Mucosa of rectum (tissue), 2 donors: Measurements from ENCODE around the gene SRPRA.
"Not testable (repeated sequence)": the region's sequence is repeated elsewhere in the genome, so short reads cannot be mapped to it uniquely, and the experiment has no call there.

Experiments used
- H3K27ac ChIP-seq, 2 donors: one replicate each; pipeline ENCODE4 v1.7.0; 2013; ENCODE audit warnings: inconsistent platforms in 2 of 2, low read depth in 2 of 2, low read length in 2 of 2
- H3K27me3 ChIP-seq, 2 donors: one replicate each; pipeline ENCODE4 v1.7.0; 2013; ENCODE audit warnings: low read length in 2 of 2; ENCODE audit not compliant: control insufficient read depth in 2 of 2, insufficient read depth in 2 of 2
- H3K36me3 ChIP-seq, 2 donors: one replicate each; pipeline ENCODE4 v1.7.0; 2013; ENCODE audit warnings: low read length in 2 of 2; ENCODE audit not compliant: control insufficient read depth in 2 of 2, insufficient read depth in 2 of 2
- H3K4me1 ChIP-seq, 2 donors: one replicate each; pipeline ENCODE4 v1.7.0; 2013; ENCODE audit warnings: low read length in 2 of 2, mild to moderate bottlenecking in 1 of 2; ENCODE audit not compliant: control insufficient read depth in 2 of 2, insufficient read depth in 2 of 2
- H3K4me3 ChIP-seq, 2 donors: one replicate each; pipeline ENCODE4 v1.7.0; 2013; ENCODE audit warnings: low read length in 2 of 2
- H3K9ac ChIP-seq, 2 donors: one replicate each; pipeline ENCODE4 v1.7.0; 2013; ENCODE audit warnings: low read length in 2 of 2, low read depth in 1 of 2, mild to moderate bottlenecking in 1 of 2
- H3K9me3 ChIP-seq, 2 donors: one replicate each; pipeline ENCODE4 v1.7.0; 2013; ENCODE audit warnings: low read length in 2 of 2; ENCODE audit not compliant: control insufficient read depth in 2 of 2
- donor health status: healthy.
- donor health status: Normal muscosa, but diverticular disease.

The SRPRA gene

GRCh38 chr11:126265811-126266210 is 2.9 kb downstream of the SRPRA start:
- H3K36me3 ChIP-seq = peaks cover 58 to 63% of the 10 kb centered on the region in 2 donors
- H3K27ac ChIP-seq = no peak overlapping the region
- H3K27me3 ChIP-seq = no peaks in the 10 kb centered on the region
- H3K4me1 ChIP-seq = peaks cover 10 to 16% of the 10 kb centered on the region in 2 donors
- no peak overlapping the region for H3K4me3 ChIP-seq
- no peaks in the 10 kb centered on the region for H3K9me3 ChIP-seq
- no peak overlapping the region for H3K9ac ChIP-seq

DNA sequence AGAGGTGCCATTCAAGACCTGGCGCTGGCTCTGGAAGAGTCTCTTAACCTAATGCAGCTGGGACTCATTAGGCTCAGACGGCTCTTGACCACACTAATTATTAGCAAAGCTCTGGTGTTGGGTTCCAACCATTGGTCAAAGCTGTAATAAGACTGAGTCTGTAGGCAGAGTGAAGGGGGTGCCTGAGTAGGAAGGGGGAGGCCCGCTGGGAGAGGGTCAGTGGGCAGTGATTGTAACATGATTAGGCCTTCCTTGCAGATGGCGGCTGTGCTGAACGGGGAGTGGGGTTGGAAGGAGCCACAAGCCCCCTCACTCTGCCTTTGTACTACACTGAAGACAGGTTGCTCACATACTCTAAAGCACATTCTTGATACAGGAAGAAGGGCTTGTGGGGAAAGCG is 5.2 kb downstream of the SRPRA start:
- Histone ChIP-seq H3K27ac (no peak overlapping the region), H3K9ac (no peak overlapping the region), H3K36me3 (peaks cover 64% of the 10 kb centered on the region in 2 donors), H3K27me3 (no peaks in the 10 kb centered on the region), H3K4me1 (peaks cover 6 to 9% of the 10 kb centered on the region in 2 donors), H3K4me3 (no peak overlapping the region), H3K9me3 (no peaks in the 10 kb centered on the region)

DNA sequence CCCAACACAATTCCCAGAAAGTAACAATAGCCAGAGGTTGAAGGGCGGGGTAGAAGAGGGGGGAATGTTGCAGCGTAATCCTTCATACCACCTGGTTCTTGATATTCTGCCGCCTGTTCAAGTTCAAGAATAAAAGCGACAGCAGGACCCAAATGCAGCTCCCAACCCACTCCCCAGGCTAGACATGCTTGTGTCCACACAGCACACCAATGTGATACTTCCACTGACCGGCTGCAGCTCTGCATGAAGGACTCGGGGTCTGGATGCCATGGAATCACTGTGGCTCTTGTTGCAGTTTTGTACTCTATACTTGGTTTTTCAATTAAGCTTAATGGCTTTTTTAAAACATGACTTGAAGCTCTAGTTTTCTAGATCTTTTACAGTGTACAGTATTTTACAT is 6.5 kb downstream of the SRPRA start:
- peaks cover 69 to 72% of the 10 kb centered on the region in 2 donors for H3K36me3 ChIP-seq
- H3K4me1 ChIP-seq = peaks cover 0 to 1% of the 10 kb centered on the region in 2 donors
- no peak overlapping the region for H3K4me3 ChIP-seq
- H3K27me3 ChIP-seq = no peaks in the 10 kb centered on the region
- H3K9me3 ChIP-seq = no peaks in the 10 kb centered on the region
- H3K27ac ChIP-seq = no peak overlapping the region
- no peak overlapping the region for H3K9ac ChIP-seq

GRCh38 chr11:126257764-126258163 is 10.9 kb downstream of the SRPRA start:
- Histone ChIP-seq H3K27me3 (no peaks in the 10 kb centered on the region), H3K9me3 (no peaks in the 10 kb centered on the region), H3K27ac (no peak overlapping the region), H3K9ac (no peak overlapping the region), H3K4me1 (no peaks in the 10 kb centered on the region), H3K36me3 (peaks cover 48 to 57% of the 10 kb centered on the region in 2 donors), H3K4me3 (no peak overlapping the region)

- no peaks in the 10 kb centered on the region for H3K4me1 ChIP-seq
- no peaks in the 10 kb centered on the region for H3K9me3 ChIP-seq
- no peaks in the 10 kb centered on the region for H3K27me3 ChIP-seq
- peaks cover 44 to 53% of the 10 kb centered on the region in 2 donors for H3K36me3 ChIP-seq
- no peak overlapping the region for H3K4me3 ChIP-seq
- H3K9ac ChIP-seq = no peak overlapping the region
- H3K27ac ChIP-seq = no peak overlapping the region
These were observed 11.6 kb downstream of the SRPRA start for GRCh38 chr11:126257144-126257543.

DNA sequence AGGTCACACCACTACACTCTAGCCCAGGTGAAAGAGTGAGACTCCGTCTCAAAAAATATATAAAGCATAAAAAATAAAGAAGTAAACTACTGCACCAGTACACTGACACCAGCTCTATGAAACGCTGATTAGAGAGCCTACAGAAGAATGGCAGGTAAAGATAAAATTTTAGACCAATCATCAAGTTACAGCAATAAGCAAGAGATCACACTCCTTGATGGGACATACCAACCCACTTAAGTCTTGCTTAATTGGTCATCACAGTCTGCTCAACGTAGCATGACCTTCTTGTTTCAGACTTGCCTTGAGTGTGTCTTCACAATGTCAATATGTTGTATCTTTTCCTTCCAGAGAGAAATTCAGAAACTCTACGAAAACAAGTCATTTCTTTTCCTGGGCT is 12.5 kb downstream of the SRPRA start:
- Histone ChIP-seq H3K27ac (no peak overlapping the region), H3K4me1 (no peaks in the 10 kb centered on the region), H3K27me3 (no peaks in the 10 kb centered on the region), H3K9ac (no peak overlapping the region), H3K36me3 (peaks cover 41 to 49% of the 10 kb centered on the region in 2 donors), H3K4me3 (no peak overlapping the region), H3K9me3 (no peaks in the 10 kb centered on the region)

DNA sequence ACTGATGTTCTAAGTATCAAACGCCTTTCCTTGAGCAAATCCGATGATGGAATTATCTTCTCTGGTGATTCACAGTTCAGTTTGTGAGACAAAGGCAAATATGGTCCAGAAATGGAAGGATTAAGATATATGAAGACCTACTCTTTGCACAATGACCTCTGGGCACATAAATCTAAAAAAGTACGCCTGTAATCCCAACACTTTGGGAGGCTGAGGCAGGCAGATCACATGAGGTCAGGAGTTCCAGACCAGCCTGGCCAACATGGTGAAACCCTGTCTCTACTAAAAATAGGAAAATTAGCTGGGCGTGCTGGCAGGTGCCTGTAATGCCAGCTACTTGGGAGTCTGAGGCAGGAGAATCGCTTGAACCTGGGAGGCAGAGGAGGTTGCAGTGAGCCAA is 13.2 kb downstream of the SRPRA start:
- H3K9ac ChIP-seq, H3K4me1 ChIP-seq, H3K9me3 ChIP-seq, H3K4me3 ChIP-seq, H3K27ac ChIP-seq, H3K27me3 ChIP-seq: not testable (repeated sequence)
- H3K36me3 ChIP-seq = peaks cover 37 to 47% of the 10 kb centered on the region in 2 donors

- Histone ChIP-seq H3K27me3 (no peaks in the 10 kb centered on the region), H3K9ac (no peak overlapping the region), H3K4me3 (no peak overlapping the region), H3K36me3 (peaks cover 37 to 47% of the 10 kb centered on the region in 2 donors), H3K4me1 (no peaks in the 10 kb centered on the region), H3K27ac (no peak overlapping the region), H3K9me3 (no peaks in the 10 kb centered on the region)
These were observed 13.9 kb downstream of the SRPRA start for GRCh38 chr11:126254819-126255218.

GRCh38 chr11:126253265-126253664 is 15.4 kb downstream of the SRPRA start:
- H3K9me3 ChIP-seq = no peaks in the 10 kb centered on the region
- no peaks in the 10 kb centered on the region for H3K27me3 ChIP-seq
- peaks cover 34 to 47% of the 10 kb centered on the region in 2 donors for H3K36me3 ChIP-seq
- H3K4me1 ChIP-seq = no peaks in the 10 kb centered on the region
- H3K27ac ChIP-seq = no peak overlapping the region
- no peak overlapping the region for H3K4me3 ChIP-seq
- H3K9ac ChIP-seq = no peak overlapping the region

DNA sequence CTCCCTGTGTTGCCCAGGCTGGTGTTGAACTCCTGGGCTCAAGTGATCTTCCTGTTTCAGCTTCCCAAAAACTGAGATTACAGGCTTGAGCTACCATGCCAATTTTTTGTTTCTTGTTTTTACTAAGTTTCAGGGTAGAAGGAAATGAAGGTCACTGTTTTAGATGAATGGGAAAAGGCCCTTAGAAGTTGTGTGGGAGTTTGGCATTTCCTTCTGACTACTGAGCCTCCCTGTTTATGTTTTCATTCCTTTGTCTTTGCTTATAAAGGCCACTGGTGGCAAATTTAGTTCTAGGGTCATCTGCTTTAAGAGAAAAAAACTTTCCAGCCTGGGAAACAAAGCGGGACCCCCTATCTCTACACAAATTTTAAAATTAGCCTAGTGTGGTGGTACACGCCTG is 22.1 kb downstream of the SRPRA start:
- no peaks in the 10 kb centered on the region for H3K9me3 ChIP-seq
- H3K27ac ChIP-seq = no peak overlapping the region
- no peak overlapping the region for H3K4me3 ChIP-seq
- H3K9ac ChIP-seq = no peak overlapping the region
- no peaks in the 10 kb centered on the region for H3K27me3 ChIP-seq
- H3K4me1 ChIP-seq = no peaks in the 10 kb centered on the region
- peaks cover 24 to 43% of the 10 kb centered on the region in 2 donors for H3K36me3 ChIP-seq

- Histone ChIP-seq H3K9ac (no peak overlapping the region), H3K27ac (no peak overlapping the region), H3K9me3 (no peaks in the 10 kb centered on the region), H3K4me1 (peaks cover 0 to 7% of the 10 kb centered on the region in 2 donors), H3K4me3 (no peak overlapping the region), H3K36me3 (peaks cover 12 to 34% of the 10 kb centered on the region in 2 donors), H3K27me3 (no peaks in the 10 kb centered on the region)
These were observed 35.3 kb downstream of the SRPRA start for GRCh38 chr11:126233391-126233790.
